RCC 7860 (cell line): Measurements from ENCODE around the gene SAMD1.

Experiments used
- DNase-seq: peaks from one replicate; pipeline ENCODE4 v3.0.0-alpha.2; 2015; ENCODE audit warnings: low spot score
- FAIRE-seq: peaks from 2 replicates; lab custom pipeline; 2012; peaks lifted over from hg19 to GRCh38; lab: Jason Lieb, UNC

SAMD1 gene

GRCh38 chr19:14113762-14114414 lies 23.3 kb upstream of the SAMD1 start:
- FAIRE-seq (no peak), DNase-seq (no peak)

GRCh38 chr19:14112809-14113385 lies 22.3 kb upstream of the SAMD1 start:
- DNase-seq (no peak), FAIRE-seq (no peak)

- FAIRE-seq (no peak), DNase-seq (no peak)
Measured at GRCh38 chr19:14112051-14112808, 21.7 kb upstream of the SAMD1 start.

GRCh38 chr19:14111486-14111885 lies 20.9 kb upstream of the SAMD1 start:
- DNase-seq (no peak), FAIRE-seq (no peak)

- DNase-seq (no peak), FAIRE-seq (no peak)
Measured at GRCh38 chr19:14110650-14111049, 20.1 kb upstream of the SAMD1 start.

- peak; percentile 18 for DNase-seq
- no peak for FAIRE-seq
Measured at GRCh38 chr19:14107581-14108461, 17.3 kb upstream of the SAMD1 start.

- DNase-seq (no peak), FAIRE-seq (no peak)
Measured at GRCh38 chr19:14106840-14107239, 16.3 kb upstream of the SAMD1 start.

GRCh38 chr19:14105680-14106079 lies 15.1 kb upstream of the SAMD1 start:
- no peak for DNase-seq
- FAIRE-seq = no peak

- FAIRE-seq = no peak
- no peak for DNase-seq
Measured at GRCh38 chr19:14103310-14103709, 12.8 kb upstream of the SAMD1 start.

GRCh38 chr19:14102756-14103155 lies 12.2 kb upstream of the SAMD1 start:
- DNase-seq (no peak), FAIRE-seq (no peak)

- DNase-seq (no peak), FAIRE-seq (no peak)
Measured at GRCh38 chr19:14102102-14102696, 11.6 kb upstream of the SAMD1 start.

GRCh38 chr19:14101003-14101545 lies 10.5 kb upstream of the SAMD1 start:
- DNase-seq (no peak), FAIRE-seq (no peak)

- FAIRE-seq = no peak
- no peak for DNase-seq
Measured at GRCh38 chr19:14097532-14098151, 7.1 kb upstream of the SAMD1 start.

- FAIRE-seq = no peak
Measured at GRCh38 chr19:14096272-14096992, 5.9 kb upstream of the SAMD1 start.

GRCh38 chr19:14094854-14095253 lies 4.3 kb upstream of the SAMD1 start:
- no peak for DNase-seq
- FAIRE-seq = no peak

More at GRCh38 chr19:14096272-14096992, 5.9 kb upstream of the SAMD1 start:
- no peak for DNase-seq

GRCh38 chr19:14093117-14093823 lies 2.7 kb upstream of the SAMD1 start:
- DNase-seq (no peak), FAIRE-seq (no peak)

- DNase-seq (no peak), FAIRE-seq (no peak)
Measured at GRCh38 chr19:14091813-14092462, 1.4 kb upstream of the SAMD1 start.
